OCI-LY7 (cell line): ENCODE measurements around the gene TNS3. TPM values are rescaled to one million over a fixed set of nuclear protein-coding genes. Genes with fewer than 3 reads are reported as not detected.

Experiments used
- BruUV-seq: library from RNA; stranded (reverse); fragments of 400-500 nt; replicated peaks from 2 replicates; lab custom pipeline; 2021; lab: Mats Ljungman, UMichigan
- CTCF ChIA-PET: fragments of 300-600 bp; sonication (Branson Sonifier 250); formaldehyde crosslinking; loops from one replicate; lab custom pipeline; 2022; ENCODE audit warnings: antibody characterized with exemption; ENCODE audit not compliant: unreplicated experiment; lab: Charles Lee
- POLR2A ChIA-PET: fragments of 300-600 bp; sonication (Branson Sonifier 250); formaldehyde crosslinking; loops from one replicate; lab custom pipeline; 2022; ENCODE audit warnings: antibody characterized with exemption; lab: Charles Lee
- DNase-seq: peaks from one replicate; pipeline ENCODE4 v3.0.0-alpha.2; 2015; ENCODE audit warnings: low spot score
- H2AFZ ChIP-seq: fragments of 200-600 bp; sonication (generic), shearing (Covaris generic); 2 replicates; pipeline ENCODE4 v1.6.1; 2014; ENCODE audit warnings: mild to moderate bottlenecking, antibody characterized with exemption, low read length, moderate library complexity
- H3K27ac ChIP-seq: fragments of 200-600 bp; sonication (generic); 2 replicates; pipeline ENCODE4 v1.5.1; 2014; ENCODE audit warnings: mixed run types, low read depth, mild to moderate bottlenecking, moderate library complexity, low read length, inconsistent platforms; ENCODE audit not compliant: poor library complexity, severe bottlenecking
- H3K36me3 ChIP-seq: fragments of 200-600 bp; sonication (generic); 2 replicates; pipeline ENCODE4 v1.6.1; 2014; ENCODE audit warnings: mild to moderate bottlenecking, antibody characterized with exemption, low read length, moderate library complexity, mixed read lengths; ENCODE audit not compliant: insufficient read depth
- H3K4me1 ChIP-seq: fragments of 200-600 bp; sonication (generic); 2 replicates; pipeline ENCODE4 v1.5.1; 2014; ENCODE audit warnings: mild to moderate bottlenecking, low read length; ENCODE audit not compliant: insufficient read depth, poor library complexity, severe bottlenecking
- H3K4me2 ChIP-seq: fragments of 200-600 bp; sonication (generic); 2 replicates; pipeline ENCODE4 v1.6.1; 2014; ENCODE audit warnings: mild to moderate bottlenecking, low read length
- H3K4me3 ChIP-seq: fragments of 200-600 bp; sonication (generic); 2 replicates; pipeline ENCODE4 v1.5.1; 2014; ENCODE audit warnings: mild to moderate bottlenecking, low read depth, low read length; ENCODE audit not compliant: poor library complexity, severe bottlenecking
- H3K79me2 ChIP-seq: fragments of 200-600 bp; sonication (generic); 2 replicates; pipeline ENCODE4 v1.6.1; 2016; ENCODE audit warnings: low read depth, mild to moderate bottlenecking, low read length, moderate library complexity, mixed read lengths; ENCODE audit not compliant: insufficient read depth
- H3K9me2 ChIP-seq: fragments of 200-600 bp; sonication (generic); 2 replicates; pipeline ENCODE4 v1.6.1; 2016; ENCODE audit warnings: mild to moderate bottlenecking, low read length, mixed read lengths; ENCODE audit not compliant: insufficient read depth
- H3K9me3 ChIP-seq: fragments of 200-600 bp; sonication (generic); 2 replicates; pipeline ENCODE4 v1.6.1; 2014; ENCODE audit warnings: mild to moderate bottlenecking, mixed run types, low read length, mixed read lengths
- H4K20me1 ChIP-seq: fragments of 200-600 bp; sonication (generic); 2 replicates; pipeline ENCODE4 v1.6.1; 2014; ENCODE audit warnings: mild to moderate bottlenecking, antibody characterized with exemption, low read length, moderate library complexity, mixed read lengths; ENCODE audit not compliant: insufficient read depth
- EZH2phosphoT487 ChIP-seq: fragments of 200-600 bp; sonication (generic); IDR thresholded peaks from 2 replicates; pipeline ENCODE4 v1.6.1; 2018; ENCODE audit warnings: low read depth, borderline replicate concordance, mild to moderate bottlenecking, mixed run types, antibody characterized with exemption, low read length, moderate library complexity, mixed read lengths
- intact Hi-C: fragments of 100-400 bp; cut with micrococcal nuclease; formaldehyde crosslinking; loops from one replicate; pipeline ENCODE4 v1.10.0; 2022; ENCODE audit not compliant: unreplicated experiment
- total RNA-seq, 2 experiments: library from RNA; depleted of rRNA in 1 of 2; stranded (reverse); fragments of >200 nt in 1 of 2; shearing (Covaris generic) in 1 of 2; gene quantifications; 2 replicates each; pipeline ENCODE4 v1.2.3, GENCODE V29; 2014 to 2022
- TF ChIP-seq, protein P1 (sequence below): fragments of 200-600 bp; sonication (generic); conservative IDR thresholded peaks from 2 replicates; pipeline ENCODE4 v1.5.1; 2014; ENCODE audit warnings: mild to moderate bottlenecking, antibody characterized with exemption, low read length, moderate library complexity, mixed read lengths

The TNS3 gene
- total RNA-seq, 2 experiments from 2014 or later: 9.5 to 42.1 TPM

GRCh38 chr7:47496666-47497065 lies 85.2 kb downstream of the TNS3 start:
- Histone ChIP-seq H3K9me2 (no peaks in the 10 kb centered on the region), H3K79me2 (no peaks in the 10 kb centered on the region), H3K27ac (peak overlapping the region; percentile 86), H3K4me1 (peaks cover 53% of the 10 kb centered on the region), H2AFZ (peak overlapping the region; percentile 70; the same call in 1 of the 2 replicates), H3K4me2 (peak overlapping the region; percentile 74), H4K20me1 (no peaks in the 10 kb centered on the region), H3K4me3 (peak overlapping the region; percentile 32), H3K36me3 (no peaks in the 10 kb centered on the region), H3K9me3 (no peaks in the 10 kb centered on the region)
- no TSS peak for BruUV-seq
- DNase-seq: no peak
- CTCF ChIA-PET: interaction anchor here (0.9 to 1.1 kb wide), 2 partner anchors 15 to 81 kb away, joined by 3 read pairs; no protein-coding TSS in a partner anchor
- intact Hi-C loops: loop anchor here (1.0 to 5.0 kb wide), 4 partner anchors 81 to 323 kb away; no protein-coding TSS in a partner anchor
- no peak for TF ChIP-seq EZH2phosphoT487
- TF ChIP-seq, protein P1, sequence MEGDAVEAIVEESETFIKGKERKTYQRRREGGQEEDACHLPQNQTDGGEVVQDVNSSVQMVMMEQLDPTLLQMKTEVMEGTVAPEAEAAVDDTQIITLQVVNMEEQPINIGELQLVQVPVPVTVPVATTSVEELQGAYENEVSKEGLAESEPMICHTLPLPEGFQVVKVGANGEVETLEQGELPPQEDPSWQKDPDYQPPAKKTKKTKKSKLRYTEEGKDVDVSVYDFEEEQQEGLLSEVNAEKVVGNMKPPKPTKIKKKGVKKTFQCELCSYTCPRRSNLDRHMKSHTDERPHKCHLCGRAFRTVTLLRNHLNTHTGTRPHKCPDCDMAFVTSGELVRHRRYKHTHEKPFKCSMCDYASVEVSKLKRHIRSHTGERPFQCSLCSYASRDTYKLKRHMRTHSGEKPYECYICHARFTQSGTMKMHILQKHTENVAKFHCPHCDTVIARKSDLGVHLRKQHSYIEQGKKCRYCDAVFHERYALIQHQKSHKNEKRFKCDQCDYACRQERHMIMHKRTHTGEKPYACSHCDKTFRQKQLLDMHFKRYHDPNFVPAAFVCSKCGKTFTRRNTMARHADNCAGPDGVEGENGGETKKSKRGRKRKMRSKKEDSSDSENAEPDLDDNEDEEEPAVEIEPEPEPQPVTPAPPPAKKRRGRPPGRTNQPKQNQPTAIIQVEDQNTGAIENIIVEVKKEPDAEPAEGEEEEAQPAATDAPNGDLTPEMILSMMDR: no peak
- POLR2A ChIA-PET: interaction anchor here (0.8 to 2.3 kb wide), 7 partner anchors 10 to 313 kb away, joined by 3 to 8 read pairs (median 5); no protein-coding TSS in a partner anchor

- H3K9me2 ChIP-seq: no peaks in the 10 kb centered on the region
- H3K4me3 ChIP-seq: peak overlapping the region; percentile 32
- BruUV-seq: no TSS peak
- peak; percentile 71 for DNase-seq
- peak overlapping the region; percentile 74 for H3K4me2 ChIP-seq
- no peaks in the 10 kb centered on the region for H4K20me1 ChIP-seq
- peak overlapping the region; percentile 70; the same call in 1 of the 2 replicates for H2AFZ ChIP-seq
- no peaks in the 10 kb centered on the region for H3K79me2 ChIP-seq
- peaks cover 53% of the 10 kb centered on the region for H3K4me1 ChIP-seq
- TF ChIP-seq, protein P1: peak; percentile 34; the same call in 1 of the 2 replicates
- TF ChIP-seq EZH2phosphoT487: no peak
- ChIA-PET POLR2A (interaction anchor here (0.8 to 2.3 kb wide), 5 partner anchors 12 to 313 kb away, joined by 4 to 8 read pairs (median 5); no protein-coding TSS in a partner anchor), CTCF (interaction anchor here (0.9 to 1.1 kb wide), 2 partner anchors 15 to 81 kb away, joined by 3 read pairs; no protein-coding TSS in a partner anchor)
- intact Hi-C loops: loop anchor here (1.0 to 5.0 kb wide), 4 partner anchors 81 to 323 kb away; no protein-coding TSS in a partner anchor
- no peaks in the 10 kb centered on the region for H3K9me3 ChIP-seq
- H3K36me3 ChIP-seq: no peaks in the 10 kb centered on the region
- H3K27ac ChIP-seq: peak overlapping the region; percentile 86
These were observed 85.8 kb downstream of the TNS3 start for GRCh38 chr7:47496056-47496665.
